Neutrophil (primary cell): Measurements from ENCODE around the gene PACSIN3.

ENCODE experiments used
- H3K27ac ChIP-seq: fragments of 200-600 bp; sonication (generic); 2 replicates; pipeline ENCODE4 v1.5.1; 2016; ENCODE audit warnings: mild to moderate bottlenecking, moderate library complexity
- H3K27me3 ChIP-seq: fragments of 200-600 bp; sonication (generic); 2 replicates; pipeline ENCODE4 v1.6.0; 2016; ENCODE audit warnings: mild to moderate bottlenecking
- H3K36me3 ChIP-seq: fragments of 200-600 bp; sonication (generic); 2 replicates; pipeline ENCODE4 v1.5.1; 2017
- H3K4me1 ChIP-seq, 2 experiments: fragments of 200-600 bp in 1 of 2; sonication (generic) in 1 of 2; 1 replicate in 1 of 2; 2 replicates in 1 of 2; pipeline versions ENCODE4 v1.5.1 to v1.6.1; 2013 to 2016; ENCODE audit warnings: low read depth in 1 of 2, low read length in 1 of 2, mild to moderate bottlenecking in 1 of 2, moderate library complexity in 1 of 2; ENCODE audit not compliant: control insufficient read depth in 1 of 2, insufficient read depth in 1 of 2
- H3K4me3 ChIP-seq, 2 experiments: fragments of 200-600 bp in 1 of 2; sonication (generic) in 1 of 2; 1 replicate in 1 of 2; 2 replicates in 1 of 2; pipeline ENCODE4 v1.5.1; 2013 to 2016; ENCODE audit warnings: low read depth in 1 of 2, low read length in 1 of 2, mild to moderate bottlenecking in 1 of 2, moderate library complexity in 1 of 2
- H3K9me3 ChIP-seq: fragments of 200-600 bp; sonication (generic); 2 replicates; pipeline ENCODE4 v1.5.1; 2016
- TF ChIP-seq, protein P1 (sequence below): fragments of 200-600 bp; sonication (generic); IDR thresholded peaks from 2 replicates; pipeline ENCODE4 v1.5.1; 2016; ENCODE audit warnings: antibody characterized with exemption

PACSIN3 gene

DNA sequence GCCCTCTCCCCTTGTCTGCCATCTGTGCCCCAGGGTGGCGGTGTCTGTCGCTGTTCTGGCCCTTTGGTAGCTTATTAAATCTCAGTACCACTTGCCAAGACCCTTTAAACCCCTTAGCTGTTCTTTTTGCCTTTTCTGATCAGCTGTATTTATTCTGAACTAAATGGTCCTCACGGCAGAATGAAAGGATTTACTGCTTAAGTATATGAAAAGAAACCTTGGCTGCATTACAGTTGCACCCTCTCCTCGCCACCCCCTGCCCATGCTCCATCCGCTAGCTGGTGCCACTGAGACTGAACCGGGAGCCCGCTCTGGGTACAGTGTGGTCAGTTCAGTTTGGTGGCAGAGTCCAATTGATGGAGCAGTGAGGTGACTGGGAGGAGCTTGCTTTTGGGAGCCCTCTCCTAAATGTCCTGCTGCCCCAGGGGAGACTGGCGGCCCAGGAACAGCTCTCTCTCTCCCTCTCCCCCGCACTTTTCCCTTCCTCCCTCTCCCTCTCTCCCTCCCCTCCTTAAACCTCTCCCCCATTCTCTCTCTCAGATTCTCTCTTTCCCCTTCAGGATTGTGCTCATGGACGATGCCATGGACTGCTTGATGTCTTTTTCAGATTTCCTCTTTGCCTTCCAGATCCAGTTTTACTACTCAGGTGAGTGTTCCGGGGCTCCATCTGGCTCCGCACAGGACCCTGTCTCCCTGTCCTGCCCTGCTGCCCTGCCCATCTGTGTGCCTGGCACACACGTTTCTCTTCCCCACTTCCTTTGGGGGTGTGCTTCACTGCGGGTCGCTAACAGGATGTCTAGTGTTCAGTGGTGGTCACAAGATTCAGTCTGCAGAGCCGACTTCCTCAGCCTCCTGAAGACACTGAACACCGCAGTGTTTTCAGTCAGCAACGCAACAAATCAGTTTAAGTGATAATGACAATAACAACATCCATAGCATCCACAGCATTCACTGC, 31.3 kb downstream of the PACSIN3 start:
- Histone ChIP-seq H3K4me3 (no peak overlapping the region), H3K4me1 (no peaks in the 10 kb centered on the region), H3K9me3 (no peaks in the 10 kb centered on the region), H3K27me3 (peaks cover 17% of the 10 kb centered on the region), H3K36me3 (peaks cover 5% of the 10 kb centered on the region), H3K27ac (no peak overlapping the region)
- TF ChIP-seq, protein P1, sequence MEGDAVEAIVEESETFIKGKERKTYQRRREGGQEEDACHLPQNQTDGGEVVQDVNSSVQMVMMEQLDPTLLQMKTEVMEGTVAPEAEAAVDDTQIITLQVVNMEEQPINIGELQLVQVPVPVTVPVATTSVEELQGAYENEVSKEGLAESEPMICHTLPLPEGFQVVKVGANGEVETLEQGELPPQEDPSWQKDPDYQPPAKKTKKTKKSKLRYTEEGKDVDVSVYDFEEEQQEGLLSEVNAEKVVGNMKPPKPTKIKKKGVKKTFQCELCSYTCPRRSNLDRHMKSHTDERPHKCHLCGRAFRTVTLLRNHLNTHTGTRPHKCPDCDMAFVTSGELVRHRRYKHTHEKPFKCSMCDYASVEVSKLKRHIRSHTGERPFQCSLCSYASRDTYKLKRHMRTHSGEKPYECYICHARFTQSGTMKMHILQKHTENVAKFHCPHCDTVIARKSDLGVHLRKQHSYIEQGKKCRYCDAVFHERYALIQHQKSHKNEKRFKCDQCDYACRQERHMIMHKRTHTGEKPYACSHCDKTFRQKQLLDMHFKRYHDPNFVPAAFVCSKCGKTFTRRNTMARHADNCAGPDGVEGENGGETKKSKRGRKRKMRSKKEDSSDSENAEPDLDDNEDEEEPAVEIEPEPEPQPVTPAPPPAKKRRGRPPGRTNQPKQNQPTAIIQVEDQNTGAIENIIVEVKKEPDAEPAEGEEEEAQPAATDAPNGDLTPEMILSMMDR: no peak

DNA sequence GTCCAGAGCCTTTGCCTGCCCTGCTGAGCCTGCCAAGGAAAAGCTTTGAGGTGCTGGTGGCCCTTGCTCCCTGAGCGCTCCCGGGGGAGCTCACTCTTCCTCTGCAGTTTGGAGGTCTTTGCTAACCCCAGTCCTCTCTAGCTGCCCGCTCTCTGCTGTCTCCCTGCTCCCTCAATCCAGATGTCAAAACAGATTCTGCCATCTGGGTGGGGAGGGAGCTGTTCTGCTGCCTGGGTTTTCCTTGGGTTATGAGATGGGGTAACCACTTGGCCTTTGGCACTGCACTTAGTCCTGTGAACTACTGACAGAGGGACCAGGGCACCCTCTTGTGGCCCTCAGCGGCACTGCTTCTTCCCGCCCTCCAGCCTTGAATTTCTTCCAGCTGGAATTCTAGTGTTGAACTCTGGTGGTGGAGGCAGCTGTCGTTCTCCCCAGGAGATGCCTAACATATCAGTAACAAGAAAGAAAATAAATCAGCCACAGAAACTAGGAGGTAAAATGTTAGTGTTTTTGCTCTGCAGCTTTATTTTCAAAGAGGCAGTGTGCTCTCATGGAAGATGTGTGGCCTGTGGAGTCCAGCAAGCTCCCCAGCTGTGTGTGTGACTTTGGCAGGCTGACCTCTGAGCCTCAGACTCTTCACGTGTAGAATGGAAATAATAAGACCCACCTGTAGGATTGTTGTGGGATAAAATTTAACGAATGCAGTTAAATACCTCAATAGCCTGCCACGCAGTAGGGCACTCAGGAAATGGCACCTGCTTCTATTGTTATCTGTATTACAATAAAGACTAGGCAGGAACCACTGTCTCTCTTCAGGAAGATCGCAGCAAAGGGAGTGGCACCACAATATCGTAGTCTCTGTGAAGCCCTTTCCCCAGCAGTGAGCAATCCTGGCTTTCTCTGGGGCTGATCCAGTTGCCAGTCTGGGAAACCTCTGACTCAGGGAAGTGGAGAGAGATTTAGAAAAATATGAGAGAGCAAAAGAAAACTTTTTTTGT, 33.0 kb downstream of the PACSIN3 start:
- Histone ChIP-seq H3K4me1 (no peaks in the 10 kb centered on the region), H3K27ac (no peak overlapping the region), H3K4me3 (no peak overlapping the region), H3K9me3 (no peaks in the 10 kb centered on the region), H3K27me3 (peaks cover 17% of the 10 kb centered on the region), H3K36me3 (peaks cover 5% of the 10 kb centered on the region)
- TF ChIP-seq, protein P1: peak; percentile 25

DNA sequence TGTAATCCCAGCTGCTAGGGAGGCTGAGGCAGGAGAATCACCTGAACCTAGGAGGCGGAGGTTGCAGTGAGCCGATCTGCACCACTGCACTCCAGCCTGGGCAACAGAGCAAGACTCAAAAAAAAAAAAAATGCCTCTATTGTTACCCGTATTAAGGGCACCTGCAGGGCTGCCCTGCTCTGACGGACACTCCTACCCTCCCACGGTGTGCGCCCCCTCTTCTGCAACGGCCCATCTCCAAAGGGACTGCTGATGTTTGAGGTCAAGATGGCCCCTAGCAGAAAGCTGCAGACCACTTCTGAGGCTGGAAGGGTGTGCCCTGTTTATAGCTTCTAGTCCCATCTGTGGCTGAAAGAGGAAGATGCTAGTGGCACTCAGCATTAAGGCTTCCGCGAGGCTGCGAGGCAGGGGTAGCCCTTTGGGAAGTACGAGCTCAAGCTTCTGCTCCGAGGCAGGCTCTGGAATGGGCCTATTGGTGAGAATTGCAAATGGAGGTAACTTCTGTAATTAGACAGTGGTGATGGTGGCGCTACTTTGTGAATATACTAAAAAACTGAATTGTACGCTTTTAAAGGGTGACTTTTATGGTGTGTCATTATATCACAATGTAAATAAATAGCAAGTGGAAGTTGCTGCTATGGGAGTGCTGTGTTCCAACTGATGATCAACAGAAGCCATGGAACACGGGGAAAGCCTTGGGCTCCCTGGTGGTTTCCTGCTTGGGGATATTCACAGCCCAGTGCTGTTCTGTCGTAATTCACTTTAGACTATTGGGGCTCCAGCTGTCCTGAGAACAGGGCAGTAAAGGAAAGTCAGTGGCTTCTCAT, 33.9 kb downstream of the PACSIN3 start:
- no peaks in the 10 kb centered on the region for H3K4me1 ChIP-seq
- H3K27me3 ChIP-seq: peaks cover 17% of the 10 kb centered on the region
- H3K36me3 ChIP-seq: peaks cover 5% of the 10 kb centered on the region
- TF ChIP-seq, protein P1: no peak
- H3K9me3 ChIP-seq: no peaks in the 10 kb centered on the region
- H3K4me3 ChIP-seq: no peak overlapping the region
- no peak overlapping the region for H3K27ac ChIP-seq

DNA sequence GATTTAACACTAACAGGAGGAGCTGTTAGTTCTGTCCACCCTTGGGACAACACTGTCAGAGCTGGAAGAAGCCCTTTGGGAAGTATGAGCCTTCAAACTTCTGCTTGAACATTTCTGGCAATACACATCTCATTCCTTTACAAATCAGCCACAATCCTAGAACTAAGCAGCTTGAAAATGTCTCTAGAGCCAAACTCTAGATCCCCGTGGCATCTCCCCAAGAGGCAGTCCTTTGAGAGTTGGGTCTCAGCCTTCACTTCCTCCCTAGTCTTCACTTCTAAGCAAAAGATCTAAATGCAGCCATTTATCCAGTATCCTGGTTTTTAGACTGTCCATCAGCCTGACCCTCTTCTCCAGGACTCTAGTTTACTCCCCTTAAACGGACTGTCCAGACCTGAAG, 36.5 kb downstream of the PACSIN3 start:
- TF ChIP-seq, protein P1: no peak
- peaks cover 5% of the 10 kb centered on the region for H3K27me3 ChIP-seq
- H3K9me3 ChIP-seq: no peaks in the 10 kb centered on the region
- H3K36me3 ChIP-seq: no peaks in the 10 kb centered on the region
- H3K27ac ChIP-seq: no peak overlapping the region
- no peaks in the 10 kb centered on the region for H3K4me1 ChIP-seq
- H3K4me3 ChIP-seq: no peak overlapping the region
